GM19240 (cell line): Measurements from ENCODE around the gene CNOT1.
"Not testable (repeated sequence)": the region's sequence is repeated elsewhere in the genome, so short reads cannot be mapped to it uniquely, and the experiment has no call there.

ENCODE experiments used
- DNase-seq: peaks from one replicate; pipeline ENCODE4 v3.0.0; 2011; ENCODE audit warnings: low spot score; ENCODE audit not compliant: insufficient read length

CNOT1 gene

DNA sequence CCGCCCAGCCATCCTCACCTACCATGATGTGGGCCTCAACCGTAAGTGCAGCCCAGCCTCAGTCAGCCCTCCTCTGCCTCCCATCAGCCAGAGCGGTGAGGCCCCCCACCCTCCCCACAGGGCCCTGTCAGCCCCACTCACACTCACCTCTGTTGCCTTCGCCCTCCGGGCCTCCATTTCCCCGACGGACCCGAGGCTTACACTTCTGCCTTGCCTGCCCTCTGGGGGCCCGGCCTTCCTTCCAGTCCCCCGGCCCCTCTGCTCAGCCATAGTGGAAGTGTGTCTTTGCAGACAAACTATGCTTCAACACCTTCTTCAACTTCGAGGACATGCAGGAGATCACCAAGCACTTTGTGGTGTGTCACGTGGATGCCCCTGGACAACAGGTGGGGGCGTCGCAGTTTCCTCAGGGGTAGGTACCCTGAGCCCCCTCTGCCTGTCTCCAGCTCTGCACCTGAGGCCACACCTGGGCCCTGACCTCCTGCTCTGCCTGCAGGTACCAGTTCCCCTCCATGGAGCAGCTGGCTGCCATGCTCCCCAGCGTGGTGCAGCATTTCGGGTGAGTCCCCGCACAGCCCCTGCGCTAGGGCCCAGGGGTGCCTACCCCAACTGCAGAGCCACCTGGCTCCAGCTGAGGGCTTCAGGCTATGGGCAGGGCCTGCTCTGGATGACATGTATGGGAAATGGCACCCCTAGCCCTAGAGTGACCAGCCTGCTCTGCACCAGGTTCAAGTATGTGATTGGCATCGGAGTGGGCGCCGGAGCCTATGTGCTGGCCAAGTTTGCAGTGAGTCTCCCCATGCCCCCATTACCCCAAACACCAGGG is 125.5 kb downstream of the CNOT1 start:
- no peak for DNase-seq

DNA sequence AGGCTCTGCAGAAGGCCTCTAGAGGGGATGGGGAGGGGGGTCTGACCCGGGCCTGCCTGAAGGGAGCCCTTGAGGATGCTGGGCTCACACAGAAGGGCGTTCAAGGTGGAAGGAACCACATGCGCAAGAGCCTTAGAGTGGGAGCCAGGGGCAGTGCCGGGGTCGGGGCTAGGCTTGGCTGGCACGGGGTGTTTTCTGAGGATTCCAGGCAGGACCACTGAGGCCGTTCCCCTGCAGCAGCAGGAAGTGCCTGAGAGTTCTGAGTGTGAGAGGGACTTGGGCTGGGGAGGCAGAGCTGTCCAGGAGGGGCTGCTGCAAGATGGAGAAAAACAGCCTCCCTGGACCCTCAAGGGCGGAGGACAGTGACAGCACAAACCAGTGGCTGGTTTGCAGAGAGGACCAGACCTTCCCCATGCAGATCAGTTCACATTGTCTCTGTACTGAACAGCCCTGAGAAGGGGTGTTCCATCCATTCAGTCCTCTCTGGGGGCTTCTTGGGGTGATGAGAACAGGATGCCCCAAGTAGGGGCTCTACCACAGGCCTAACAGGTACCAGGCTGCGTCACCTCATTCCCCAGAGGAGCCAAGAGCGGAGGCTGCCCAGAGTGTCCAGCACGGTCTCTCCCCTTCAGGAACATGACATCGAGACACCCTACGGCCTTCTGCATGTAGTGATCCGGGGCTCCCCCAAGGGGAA is 126.3 kb downstream of the CNOT1 start:
- DNase-seq: no peak

DNA sequence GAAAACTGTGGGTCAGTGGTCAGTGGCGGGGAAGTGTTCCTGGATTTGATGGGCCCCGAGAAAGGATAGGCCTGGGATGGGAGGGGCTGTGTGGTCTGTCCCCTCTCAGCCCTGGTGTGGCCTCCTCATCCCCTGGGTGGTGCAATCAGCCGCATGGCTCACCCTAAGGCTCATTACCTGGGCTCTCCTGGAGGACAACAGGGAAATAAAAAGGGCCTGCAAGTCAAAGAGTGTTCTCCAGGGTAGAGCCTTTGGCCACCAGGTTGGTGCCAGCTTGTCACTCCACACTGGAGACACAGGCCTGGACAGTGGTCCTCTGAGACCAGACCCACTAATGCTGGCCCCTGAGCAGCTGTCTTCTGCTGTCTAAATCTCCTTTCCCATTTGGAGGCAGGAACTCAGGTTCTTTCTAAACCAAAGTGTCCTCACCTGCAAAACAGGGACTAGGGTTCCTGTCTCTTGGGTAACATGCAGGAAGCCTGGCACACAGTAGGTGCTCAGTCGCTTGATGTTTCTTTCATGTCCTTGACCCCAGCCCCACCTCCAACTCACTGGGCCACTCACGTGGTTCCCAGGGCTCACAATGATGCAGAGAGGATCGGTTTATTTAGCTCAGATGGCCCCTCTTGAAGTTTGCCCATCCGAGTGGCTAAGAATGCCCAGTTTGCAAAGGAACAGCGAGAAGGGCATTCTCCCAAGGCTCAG is 127.3 kb downstream of the CNOT1 start:
- DNase-seq: no peak

DNA sequence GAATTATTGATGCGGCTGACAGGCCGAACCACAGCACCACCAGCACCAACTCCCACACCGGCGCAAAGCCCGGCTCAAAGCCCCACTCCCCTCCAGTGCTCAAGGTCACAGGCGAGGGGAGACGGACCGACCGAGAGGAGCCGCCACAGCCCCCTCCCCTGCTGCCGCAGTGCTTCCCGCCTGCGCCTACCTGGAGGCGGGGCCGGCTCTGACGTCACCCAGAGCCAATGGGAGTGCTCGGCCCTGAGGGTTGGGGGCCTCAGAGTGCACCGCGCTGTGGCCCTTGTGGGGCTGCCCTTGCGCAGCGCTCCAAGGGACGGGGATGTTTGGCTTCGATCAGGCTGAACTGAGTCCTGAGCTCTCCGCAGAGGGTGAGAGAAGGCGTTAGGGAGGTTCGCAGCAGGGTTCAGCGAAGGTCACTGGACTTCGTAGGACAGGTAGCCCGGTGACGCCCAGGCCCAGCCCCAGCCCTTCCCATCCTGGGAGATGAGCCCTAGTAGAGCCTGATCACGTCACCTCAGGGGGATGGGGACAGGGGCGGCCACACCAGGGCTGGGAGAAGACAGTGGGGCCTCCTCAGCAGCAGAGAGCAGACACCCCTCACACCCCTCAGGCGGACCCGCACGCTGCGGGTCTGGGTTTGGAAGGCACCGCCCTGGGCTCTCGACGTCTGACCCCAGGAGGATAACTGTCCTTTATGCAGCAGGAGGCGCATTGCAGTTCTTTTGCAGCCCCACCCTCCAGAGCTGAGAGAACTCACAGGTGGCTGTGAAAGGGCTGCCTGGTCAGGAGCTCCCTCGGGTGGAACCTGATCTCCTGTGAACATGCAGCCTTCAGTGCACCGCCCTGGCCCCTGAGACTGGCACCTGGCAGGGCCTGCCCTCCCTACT is 128.1 kb downstream of the CNOT1 start:
- no peak for DNase-seq

DNA sequence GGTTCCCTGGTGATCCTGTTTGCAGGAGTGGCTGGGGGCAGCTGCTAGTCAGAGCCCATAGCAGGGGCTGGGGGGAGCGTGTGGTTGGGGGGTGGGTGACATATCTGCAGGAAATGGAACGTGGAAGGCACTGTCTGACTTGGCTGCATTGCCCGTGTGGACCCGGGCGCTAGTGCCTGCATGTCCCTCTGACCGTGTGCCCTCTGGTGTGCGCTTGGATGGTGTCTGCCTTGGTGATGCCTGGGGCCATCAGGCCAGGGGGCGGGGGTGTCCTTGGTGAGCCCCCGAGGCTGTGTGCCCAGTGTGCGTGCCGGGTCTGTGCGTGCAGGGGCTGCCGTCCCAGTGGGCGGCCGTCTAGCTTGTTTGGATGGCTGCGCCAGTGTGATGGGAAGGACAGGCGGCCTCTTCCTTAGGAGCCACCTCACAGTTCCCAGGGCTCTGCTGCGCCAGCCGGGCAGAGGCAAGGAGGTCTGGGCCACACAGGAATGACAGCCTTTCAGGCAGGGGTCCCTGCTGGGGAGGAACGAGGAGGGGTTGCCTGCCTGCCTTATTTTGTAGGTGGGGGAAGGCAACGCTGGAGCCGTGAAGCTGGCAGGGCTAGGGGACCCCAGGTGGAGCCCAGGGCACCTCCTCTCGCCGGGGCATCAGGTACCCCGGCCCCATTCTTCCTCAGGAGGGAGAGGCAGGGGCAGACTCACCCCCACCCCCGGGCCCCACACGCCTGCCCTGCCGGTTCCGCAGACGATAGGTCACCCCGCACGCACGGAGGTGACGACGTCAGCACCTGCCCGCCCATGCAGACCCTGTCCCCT is 129.0 kb downstream of the CNOT1 start:
- DNase-seq: no peak

DNA sequence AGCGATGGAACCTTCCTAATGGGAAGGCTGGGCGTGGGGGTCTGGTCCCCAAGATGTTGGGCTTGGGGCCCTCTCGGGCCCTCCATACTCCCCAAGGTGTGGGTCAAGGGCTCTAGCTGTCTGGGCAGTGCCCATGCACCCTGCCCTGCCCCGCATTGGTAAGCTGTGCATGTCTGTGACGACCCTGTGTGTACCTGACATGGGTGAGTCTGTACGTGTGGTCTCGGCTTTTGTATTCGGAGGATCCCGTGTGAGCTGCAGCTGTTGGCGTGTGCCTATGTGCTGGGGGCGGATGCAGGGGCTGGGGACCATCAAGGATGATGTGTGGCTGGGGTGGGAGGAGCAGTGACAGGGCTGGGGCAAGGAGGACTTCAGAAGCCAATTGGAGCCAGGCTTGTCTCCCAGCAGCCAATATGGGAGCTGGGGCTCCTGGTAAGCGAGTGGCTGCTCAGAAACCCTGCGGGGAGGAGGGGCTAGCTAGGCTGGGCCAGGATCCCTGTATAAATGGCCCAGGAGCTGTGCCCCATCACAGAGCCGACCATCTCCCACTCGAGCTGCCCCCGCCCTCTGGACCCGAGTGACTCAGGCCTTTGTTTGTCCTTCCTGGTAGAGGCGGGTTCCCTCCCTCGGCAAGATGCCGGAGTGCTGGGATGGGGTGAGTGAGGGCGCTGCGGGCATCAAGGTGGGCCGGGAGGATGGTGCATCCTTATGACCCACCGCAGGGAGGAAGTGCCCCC is 129.8 kb downstream of the CNOT1 start, which contains the start of gene NDRG4:
Gene NDRG4, plus strand, starts transcription at position 529 of the 737 bp plus-strand sequence. Its CDS starts 106 bp downstream, at position 635.
- DNase-seq: peak; percentile 45

DNA sequence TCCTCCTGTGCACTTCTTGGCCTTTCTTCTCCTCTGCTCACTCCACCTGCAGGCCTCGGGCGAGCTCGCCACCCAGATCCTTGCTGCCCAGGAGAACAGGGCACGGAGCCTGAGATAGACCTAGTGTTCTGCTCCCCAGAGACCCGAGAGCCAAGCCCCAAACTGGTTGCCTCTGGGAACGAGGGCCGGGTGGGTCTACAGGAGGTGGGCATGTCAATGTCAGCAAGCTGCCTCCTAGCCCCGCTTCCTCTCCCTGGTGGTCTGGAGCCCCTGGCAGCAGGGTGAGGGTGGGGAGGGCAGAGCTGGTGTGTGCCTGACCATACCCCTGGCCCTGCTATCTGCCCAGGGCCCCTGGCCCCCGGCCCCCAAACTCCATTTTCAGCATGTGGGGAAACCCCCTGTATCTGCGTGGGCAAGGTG is 130.5 kb downstream of the CNOT1 start:
- no peak for DNase-seq

DNA sequence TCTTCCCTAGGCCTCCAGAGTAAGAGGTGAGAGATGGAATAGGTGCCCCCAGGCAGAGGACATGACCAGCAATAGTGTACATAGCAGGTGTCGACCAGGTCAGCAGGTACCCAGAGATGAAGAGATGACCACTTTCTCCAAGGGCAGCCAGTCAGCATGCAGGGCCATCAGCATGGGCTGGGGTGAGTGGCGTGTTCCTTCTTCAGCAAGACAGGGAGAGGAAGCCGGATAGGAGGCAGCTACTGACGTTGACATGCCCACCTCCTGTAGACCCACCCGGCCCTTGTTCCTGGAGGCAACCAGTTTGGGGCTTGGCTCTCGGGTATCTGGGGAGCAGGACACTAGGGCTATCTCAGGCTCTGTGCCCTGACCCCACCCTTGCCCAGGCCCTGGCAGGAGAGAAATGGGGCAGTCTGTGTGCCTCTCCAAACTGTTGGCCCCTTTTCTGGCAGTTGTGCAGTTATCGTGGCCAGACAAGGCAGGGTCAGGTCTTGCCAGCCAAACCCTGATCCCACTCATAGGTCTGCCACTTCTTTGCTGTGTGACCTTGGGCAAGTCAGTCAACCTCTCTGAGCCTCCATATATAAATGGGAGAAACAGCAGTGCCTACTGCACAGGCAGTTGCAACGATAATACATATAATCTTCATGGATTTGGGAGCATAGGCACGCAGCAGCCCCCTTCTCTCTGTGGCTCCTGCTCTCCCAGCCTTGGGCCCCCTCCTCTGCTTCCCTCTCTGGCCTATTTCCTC is 131.1 kb downstream of the CNOT1 start:
- no peak for DNase-seq

DNA sequence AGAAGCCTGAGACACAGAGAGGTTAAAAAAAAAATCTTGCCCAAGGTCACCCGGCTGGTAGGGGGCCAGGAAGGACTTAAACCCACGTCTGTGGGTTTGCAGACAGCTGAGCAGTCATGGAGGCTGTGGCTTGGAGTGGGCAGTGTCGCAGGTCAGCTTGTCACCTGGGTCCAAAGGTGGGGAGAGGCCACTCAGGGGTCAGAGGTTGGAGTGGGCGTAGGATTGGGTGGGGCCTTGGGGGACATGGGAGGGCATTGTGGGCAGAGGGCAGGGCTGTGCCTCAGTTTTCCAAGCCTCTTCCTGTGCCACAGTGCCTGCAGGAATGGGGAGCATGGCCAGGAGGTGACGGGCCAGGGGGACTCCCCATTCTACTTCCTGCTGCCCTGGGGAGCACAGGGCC is 131.7 kb downstream of the CNOT1 start:
- DNase-seq: no peak

DNA sequence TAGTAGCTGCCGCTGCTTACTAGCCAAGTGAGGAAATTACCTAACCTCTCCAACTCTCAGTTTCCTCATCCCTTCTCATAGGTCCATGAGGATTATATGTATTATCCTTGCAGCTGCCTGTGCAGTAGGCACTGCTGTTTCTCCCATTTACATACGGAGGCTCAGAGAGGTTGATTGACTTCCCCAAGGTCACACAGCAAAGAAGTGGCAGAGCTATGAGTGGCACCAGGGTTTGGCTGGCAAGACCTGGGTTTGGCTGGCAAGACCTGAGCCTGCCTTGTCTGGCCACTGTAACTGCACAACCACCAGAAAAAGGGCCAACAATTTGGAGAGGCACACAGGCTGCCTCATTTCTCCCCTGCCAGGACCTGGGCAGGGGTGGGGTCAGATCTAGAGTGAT is 132.2 kb downstream of the CNOT1 start:
- no peak for DNase-seq

DNA sequence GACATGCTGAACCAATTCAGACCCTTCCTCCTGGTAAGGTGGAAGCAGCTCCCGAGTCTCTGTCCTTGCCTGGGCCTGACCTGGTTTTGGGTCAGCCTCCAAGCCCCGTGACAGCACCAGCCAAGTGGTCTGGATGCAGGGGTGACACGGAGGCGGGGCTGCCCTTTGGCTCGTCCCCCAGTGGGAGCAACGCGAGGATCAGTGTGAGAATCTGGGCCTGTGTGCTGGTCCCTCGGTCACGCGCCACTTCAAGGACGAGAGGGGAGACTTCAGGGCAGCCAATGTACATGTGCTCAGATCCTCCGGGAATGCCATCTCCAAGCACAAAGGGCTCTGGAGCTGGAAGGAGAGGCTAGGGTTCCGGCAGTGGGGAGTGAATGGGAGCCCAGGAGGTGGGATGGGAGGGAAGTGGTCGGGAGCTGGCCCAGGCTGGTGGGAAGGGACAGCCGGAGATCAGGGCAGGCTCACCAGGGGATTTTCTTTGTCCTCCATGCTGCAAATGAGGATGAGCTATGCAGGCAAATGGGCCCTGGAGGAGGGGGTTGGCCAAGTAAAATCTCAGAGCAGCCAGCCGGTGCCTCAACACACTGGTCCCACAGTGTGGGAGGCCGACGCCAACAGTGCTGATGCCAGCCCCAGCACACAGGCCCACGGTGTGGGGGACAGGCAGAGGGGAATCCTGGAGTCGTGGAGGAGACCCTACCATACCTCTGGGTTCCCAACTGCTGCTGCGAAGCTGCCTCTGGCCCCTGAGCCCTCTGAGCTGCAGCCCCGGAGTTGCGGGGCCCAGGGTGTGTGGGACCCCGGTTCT is 133.9 kb downstream of the CNOT1 start:
- DNase-seq: no peak

DNA sequence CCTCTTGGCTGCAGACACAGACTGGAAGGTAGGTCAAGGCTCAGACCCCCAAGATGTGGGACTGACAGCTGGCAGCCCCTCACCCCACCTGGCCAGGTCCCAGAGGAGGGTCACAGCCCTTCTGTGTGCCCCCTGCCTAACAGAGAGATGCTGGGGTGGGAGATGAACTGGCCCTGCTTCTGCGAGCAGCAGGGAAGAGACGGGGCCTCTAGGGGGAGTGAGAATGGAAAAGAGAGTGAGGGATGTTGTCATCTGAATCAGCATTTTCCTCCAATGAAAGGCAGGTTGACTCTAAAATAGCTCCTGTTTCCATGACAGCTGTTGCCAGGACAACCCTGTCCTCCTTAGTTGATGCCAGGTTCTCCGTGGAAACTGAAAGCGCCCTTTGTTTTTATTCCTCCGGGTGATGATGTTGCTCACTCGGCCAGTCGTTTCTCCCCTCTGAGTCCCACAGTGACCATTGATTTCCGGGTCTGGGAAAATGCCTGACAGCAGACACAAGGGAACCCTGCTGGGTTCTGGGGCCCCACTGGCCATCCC is 134.6 kb downstream of the CNOT1 start:
- DNase-seq: peak; percentile 70

DNA sequence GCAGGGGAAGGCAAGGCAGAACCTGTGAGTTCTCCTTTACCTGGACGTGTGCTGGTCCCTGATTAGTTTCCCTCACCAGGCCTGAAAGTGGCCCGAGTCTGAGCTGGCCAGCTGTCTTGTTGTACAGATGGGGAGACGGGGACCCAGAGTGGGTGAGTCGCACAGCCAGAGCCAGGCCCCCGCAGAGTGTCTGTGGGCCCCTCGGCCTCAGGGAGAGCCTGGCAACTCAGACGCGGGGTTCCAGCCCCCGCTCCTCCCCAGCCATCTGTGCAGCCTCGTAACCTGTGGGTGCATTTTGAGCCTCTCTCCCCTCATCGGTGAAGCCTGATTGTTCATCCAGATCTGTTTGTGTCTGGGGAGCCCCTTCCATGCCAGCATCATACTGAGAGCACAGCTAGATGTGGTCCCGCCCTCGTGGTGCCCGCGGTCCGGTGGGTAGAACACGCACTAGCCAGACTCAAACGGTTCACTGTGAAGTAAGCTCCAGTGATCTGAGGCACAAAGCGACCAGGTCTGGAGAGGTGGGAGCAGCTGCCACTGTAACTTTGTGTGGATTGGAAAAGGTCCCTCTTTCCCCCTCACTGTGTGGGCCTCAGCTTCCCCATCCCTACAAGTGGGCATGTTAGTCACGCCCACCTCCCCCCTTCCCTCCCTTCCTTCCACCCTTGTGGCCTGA is 135.7 kb downstream of the CNOT1 start:
- no peak for DNase-seq

DNA sequence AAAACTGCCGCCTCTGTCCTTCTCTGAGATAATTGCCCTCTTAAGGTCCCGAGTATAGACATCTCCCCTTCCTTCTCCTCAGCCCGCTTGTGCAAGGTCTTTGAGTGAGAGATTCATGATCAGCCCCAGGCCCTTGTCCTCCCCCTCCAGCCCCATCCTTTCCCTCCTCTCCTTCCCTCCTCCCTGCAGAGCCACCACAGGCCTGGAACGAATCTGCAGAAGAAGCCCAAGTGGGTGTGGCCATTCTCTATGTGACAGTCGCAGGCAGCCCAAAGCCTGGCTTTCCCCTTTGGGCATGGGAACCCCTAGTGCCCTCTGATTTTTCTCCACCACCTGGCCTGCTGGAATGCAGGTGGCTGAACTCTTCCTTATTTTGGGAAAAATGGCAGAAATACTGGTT is 136.9 kb downstream of the CNOT1 start:
- no peak for DNase-seq

DNA sequence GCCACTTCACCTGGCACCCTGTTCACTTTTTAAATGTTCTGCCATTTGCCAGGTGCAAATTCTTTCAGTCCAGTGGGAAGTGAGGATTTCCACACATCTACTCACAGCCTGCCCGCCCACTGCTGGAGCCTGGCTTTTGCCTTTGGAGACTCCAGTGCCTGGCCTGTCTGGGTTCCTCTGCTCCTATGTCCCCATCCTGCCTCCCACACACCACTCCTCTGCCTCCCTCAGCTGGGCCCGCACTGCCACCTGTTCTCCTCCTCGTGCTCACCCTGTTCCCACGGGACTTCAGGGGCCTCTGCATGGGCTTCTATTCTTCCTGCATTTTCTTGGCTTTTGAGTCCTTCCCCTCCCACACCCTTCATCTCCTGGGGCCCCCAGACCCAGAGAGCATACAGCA is 137.6 kb downstream of the CNOT1 start:
- DNase-seq: no peak

DNA sequence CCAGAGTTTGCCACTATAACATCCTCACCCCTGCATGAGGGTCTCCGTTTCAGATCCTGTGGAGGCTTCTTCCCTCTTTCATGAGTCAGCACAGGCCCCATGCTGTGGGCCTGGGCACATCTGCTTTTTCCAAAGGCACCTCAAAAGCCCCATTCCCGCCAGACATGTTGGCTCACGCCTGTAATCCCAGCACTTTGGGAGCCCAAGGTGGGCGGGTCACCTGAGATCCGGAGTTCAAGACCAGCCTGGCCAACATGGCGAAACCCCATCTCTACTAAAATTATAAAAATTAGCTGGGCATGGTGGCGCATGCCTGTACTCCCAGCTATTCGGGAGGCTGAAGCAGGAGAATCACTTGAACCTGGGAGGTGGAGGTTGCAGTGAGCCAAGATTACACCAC is 139.1 kb downstream of the CNOT1 start:
- DNase-seq: not testable (repeated sequence)

DNA sequence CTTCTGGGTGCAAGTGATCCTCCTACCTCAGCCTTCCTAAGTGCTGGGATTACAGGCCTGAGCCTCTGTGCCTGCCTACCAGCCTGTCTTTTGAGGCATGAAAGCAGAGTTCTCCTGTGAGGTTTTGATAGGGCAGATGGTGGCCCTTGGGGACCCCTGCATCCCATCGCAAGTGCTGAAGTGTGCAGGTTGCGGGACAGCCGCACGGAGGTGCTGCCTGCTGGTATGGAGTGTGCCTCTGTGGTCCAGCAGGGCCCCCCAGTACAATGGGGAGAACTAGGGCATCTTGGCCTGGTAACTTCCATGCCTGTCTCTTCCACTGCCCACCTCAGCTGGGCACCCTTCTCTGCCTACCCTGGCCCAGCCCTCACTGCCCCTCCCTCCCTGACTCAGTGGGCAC is 139.6 kb downstream of the CNOT1 start:
- DNase-seq: no peak
